ENCODE results near the gene LSAMP. TPM values are rescaled to one million over a fixed set of nuclear protein-coding genes. Genes with fewer than 3 reads are reported as not detected.
A peak's percentile ranks its signal among the peaks of the same experiment; 100 is the strongest.

The LSAMP gene
- total and polyA plus RNA-seq, 9 of the 15 experiments (the other 6 are each of a cell fraction or from before 2014, with no cell fraction given), result 0.09 to 0.11 TPM; not detected in 7

DNA sequence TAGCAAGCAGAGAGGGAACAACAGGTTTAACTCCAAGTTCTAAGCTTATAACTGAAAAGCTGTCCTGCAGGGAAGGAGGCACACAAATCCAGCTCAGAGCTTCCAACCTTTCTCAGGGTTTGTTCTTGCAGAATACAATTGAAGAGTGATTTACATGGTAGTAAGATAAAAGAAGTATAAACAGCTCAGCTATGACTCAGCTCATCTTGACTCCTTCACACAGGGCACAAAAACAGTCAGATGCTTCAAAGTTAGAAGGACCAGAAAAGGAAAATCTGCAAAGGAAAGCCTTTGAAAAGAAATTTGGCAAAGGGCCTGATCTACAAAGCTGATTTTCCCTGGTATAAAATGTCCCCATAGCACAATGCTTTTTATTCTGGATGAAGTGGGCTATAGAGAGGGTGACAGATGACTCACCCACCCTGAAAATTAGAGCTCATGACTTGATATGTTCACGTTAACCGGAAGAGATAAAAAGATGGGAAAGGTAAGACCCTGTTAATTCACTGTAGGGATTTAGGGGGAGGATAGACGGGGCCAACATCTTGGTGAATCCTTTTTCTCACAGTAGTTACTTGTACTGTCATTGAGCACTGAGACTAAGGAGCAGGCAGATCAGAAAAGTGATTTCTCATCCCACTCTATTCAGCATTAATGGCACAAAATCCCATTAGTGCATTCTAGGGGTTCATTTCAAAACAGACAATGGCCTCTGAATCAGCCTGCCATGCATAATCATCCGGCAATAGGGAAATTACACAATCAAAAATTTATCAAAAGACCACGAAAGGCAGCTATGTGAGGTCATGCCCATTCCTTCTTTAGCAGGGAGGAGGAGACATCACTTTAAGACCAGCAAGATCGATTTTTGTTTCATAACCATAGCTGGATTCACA, 678.5 kb downstream of the LSAMP start:
- 16% methylated on average over 6 of the region's 6 CpGs for WGBS (ENCODE audit: insufficient coverage, low coverage, missing lambda C conversion rate)
- FAIRE-seq (no peak), ATAC-seq (peak; percentile 56; the same call in 2 of the 3 replicates), DNase-seq (ENCODE audit: extremely low read depth in 1 of 4, low spot score in 3 of 4) (no peak)
- Histone ChIP-seq H3K9me1 (ENCODE audit: control insufficient read depth, insufficient read depth, low read length) (no peaks in the 10 kb centered on the region), H3K9me3 (replicated peaks; ENCODE audit: control insufficient read depth, insufficient read depth, low read depth, low read length) (no peaks in the 10 kb centered on the region), H3K36me3 (ENCODE audit: control insufficient read depth, insufficient read depth, low read length) (no peaks in the 10 kb centered on the region), H4K20me1 (replicated peaks; ENCODE audit: control insufficient read depth, insufficient read depth, low read length) (no peaks in the 10 kb centered on the region), H3K27ac (ENCODE audit: extremely low read depth, low read depth, low read length) (no peak overlapping the region), H3K4me1 (replicated peaks in 1 of 2; ENCODE audit: control insufficient read depth in 2 of 2, insufficient read depth in 2 of 2, low read length in 2 of 2) (peaks cover 0 to 7% of the 10 kb centered on the region in 2 experiments; a peak in 2 of 5 replicates), H3K9ac (ENCODE audit: insufficient read depth in 1 of 2, low read depth in 2 of 2, low read length in 2 of 2) (no peak overlapping the region), H3K4me2 (ENCODE audit: insufficient read depth, low read length) (no peak overlapping the region; the same call in 1 of the 2 replicates), H3K79me2 (ENCODE audit: control insufficient read depth, insufficient read depth, low read length) (no peaks in the 10 kb centered on the region), H3K27me3 (ENCODE audit: control insufficient read depth in 2 of 2, insufficient read depth in 2 of 2, low read length in 2 of 2) (no peaks in the 10 kb centered on the region), H3K4me3 (no peak overlapping the region), H2AFZ (ENCODE audit: low read depth, low read length) (no peak overlapping the region)
- intact Hi-C loops (cut with micrococcal nuclease) (no loop called here), in situ Hi-C loops (cut with MboI) (no loop called here)
- ChIA-PET CTCF (ENCODE audit: low intra/inter-chr PET ratio) (no interaction called here), POLR2A (interaction anchor here (1.6 kb wide), 1 partner anchor 11 kb away, joined by 3 read pairs; no protein-coding TSS in a partner anchor)
- no TSS peak for BruUV-seq (replicated peaks)
- TF ChIP-seq NFE2 (IDR thresholded peaks at IDR 0.05; ENCODE audit: low read depth), result peak; percentile 68
- no peak for TF ChIP-seq SP2 (IDR thresholded peaks at IDR 0.05; ENCODE audit: extremely low read depth, low read depth, low read length, poor library complexity, severe bottlenecking)
- no peak for TF ChIP-seq EHMT2 (IDR thresholded peaks at IDR 0.05)
- TF ChIP-seq SNRNP70 (optimal IDR thresholded peaks at IDR 0.05; ENCODE audit: low read depth, low read length), result no peak
- no peak for TF ChIP-seq JUND (IDR thresholded peaks at IDR 0.05; ENCODE audit: borderline replicate concordance, low read depth, low read length)
- peak; percentile 41; the same call in 1 of the 3 replicates for TF ChIP-seq JUND (tag; IDR thresholded peaks at IDR 0.05; ENCODE audit: borderline replicate concordance, low read depth, low read length)
- TF ChIP-seq NR4A1 (CRISPR knock-in tag; IDR thresholded peaks at IDR 0.05), result no peak
- no peak for TF ChIP-seq NR4A1 (tag; IDR thresholded peaks at IDR 0.05)
- no peak for TF ChIP-seq HMGN3 (IDR thresholded peaks at IDR 0.05; ENCODE audit: borderline replicate concordance, extremely low read depth, insufficient read length, low read depth, low read length)
- TF ChIP-seq C11orf30 (IDR thresholded peaks at IDR 0.05; ENCODE audit: low read depth), result peak; percentile 38; the same call in 1 of the 2 replicates
- peak; percentile 5; the same call in 1 of the 2 replicates for TF ChIP-seq NFE2L1 (tag; IDR thresholded peaks at IDR 0.05; ENCODE audit: borderline replicate concordance, low read depth)
- TF ChIP-seq, protein P1, sequence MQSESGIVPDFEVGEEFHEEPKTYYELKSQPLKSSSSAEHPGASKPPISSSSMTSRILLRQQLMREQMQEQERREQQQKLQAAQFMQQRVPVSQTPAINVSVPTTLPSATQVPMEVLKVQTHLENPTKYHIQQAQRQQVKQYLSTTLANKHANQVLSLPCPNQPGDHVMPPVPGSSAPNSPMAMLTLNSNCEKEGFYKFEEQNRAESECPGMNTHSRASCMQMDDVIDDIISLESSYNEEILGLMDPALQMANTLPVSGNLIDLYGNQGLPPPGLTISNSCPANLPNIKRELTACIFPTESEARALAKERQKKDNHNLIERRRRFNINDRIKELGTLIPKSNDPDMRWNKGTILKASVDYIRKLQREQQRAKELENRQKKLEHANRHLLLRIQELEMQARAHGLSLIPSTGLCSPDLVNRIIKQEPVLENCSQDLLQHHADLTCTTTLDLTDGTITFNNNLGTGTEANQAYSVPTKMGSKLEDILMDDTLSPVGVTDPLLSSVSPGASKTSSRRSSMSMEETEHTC (IDR thresholded peaks at IDR 0.05), result no peak
- no peak for TF ChIP-seq PCBP2 (IDR thresholded peaks at IDR 0.05; ENCODE audit: low read depth, low read length, poor library complexity, severe bottlenecking)
- TF ChIP-seq, protein P2, sequence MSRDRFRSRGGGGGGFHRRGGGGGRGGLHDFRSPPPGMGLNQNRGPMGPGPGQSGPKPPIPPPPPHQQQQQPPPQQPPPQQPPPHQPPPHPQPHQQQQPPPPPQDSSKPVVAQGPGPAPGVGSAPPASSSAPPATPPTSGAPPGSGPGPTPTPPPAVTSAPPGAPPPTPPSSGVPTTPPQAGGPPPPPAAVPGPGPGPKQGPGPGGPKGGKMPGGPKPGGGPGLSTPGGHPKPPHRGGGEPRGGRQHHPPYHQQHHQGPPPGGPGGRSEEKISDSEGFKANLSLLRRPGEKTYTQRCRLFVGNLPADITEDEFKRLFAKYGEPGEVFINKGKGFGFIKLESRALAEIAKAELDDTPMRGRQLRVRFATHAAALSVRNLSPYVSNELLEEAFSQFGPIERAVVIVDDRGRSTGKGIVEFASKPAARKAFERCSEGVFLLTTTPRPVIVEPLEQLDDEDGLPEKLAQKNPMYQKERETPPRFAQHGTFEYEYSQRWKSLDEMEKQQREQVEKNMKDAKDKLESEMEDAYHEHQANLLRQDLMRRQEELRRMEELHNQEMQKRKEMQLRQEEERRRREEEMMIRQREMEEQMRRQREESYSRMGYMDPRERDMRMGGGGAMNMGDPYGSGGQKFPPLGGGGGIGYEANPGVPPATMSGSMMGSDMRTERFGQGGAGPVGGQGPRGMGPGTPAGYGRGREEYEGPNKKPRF (IDR thresholded peaks at IDR 0.05; ENCODE audit: low read depth, low read length), result no peak
- peak; percentile 75 for TF ChIP-seq MEIS2 (IDR thresholded peaks at IDR 0.05; ENCODE audit: partially characterized antibody)
- no peak for TF ChIP-seq ESRRA (IDR thresholded peaks at IDR 0.05; ENCODE audit: borderline replicate concordance, low read depth)
- TF ChIP-seq ZNF282 (CRISPR knock-in tag; IDR thresholded peaks at IDR 0.05), result no peak
- TF ChIP-seq MEF2D (tag; conservative IDR thresholded peaks at IDR 0.05; ENCODE audit: low read depth), result no peak
- no peak for TF ChIP-seq PHF8 (IDR thresholded peaks at IDR 0.05; ENCODE audit: borderline replicate concordance, low read length)
